Progenitor cell of endocrine pancreas (in vitro differentiated cells): Measurements from ENCODE around the gene CPN2. TPM values are rescaled to one million over a fixed set of nuclear protein-coding genes. Genes with fewer than 3 reads are reported as not detected.

Experiments
- DNase-seq: peaks from one replicate; pipeline ENCODE4 v3.0.0; 2021; ENCODE audit warnings: low spot score; ENCODE audit not compliant: unreplicated experiment
- H3K27ac Mint-ChIP-seq: 2 replicates; pipeline ENCODE4 v1.8.0; 2021; ENCODE audit warnings: mild to moderate bottlenecking, moderate library complexity, mixed read lengths
- H3K27me3 Mint-ChIP-seq: 2 replicates; pipeline ENCODE4 v1.8.0; 2021; ENCODE audit warnings: mixed read lengths
- H3K36me3 Mint-ChIP-seq: 2 replicates; pipeline ENCODE4 v1.8.0; 2022; ENCODE audit warnings: mixed read lengths; ENCODE audit not compliant: insufficient read depth
- H3K4me1 Mint-ChIP-seq: 2 replicates; pipeline ENCODE4 v1.8.0; 2021; ENCODE audit warnings: low read depth, mixed read lengths
- H3K4me3 Mint-ChIP-seq: 2 replicates; pipeline ENCODE4 v1.8.0; 2021; ENCODE audit warnings: low read depth, mild to moderate bottlenecking, moderate library complexity, mixed read lengths
- H3K9me3 Mint-ChIP-seq: 2 replicates; pipeline ENCODE4 v1.8.0; 2021; ENCODE audit warnings: low read depth, mixed read lengths
- total RNA-seq: library from RNA; stranded (reverse); gene quantifications from 2 replicates; pipeline ENCODE4 v1.2.1, GENCODE V29; 2021
- TF ChIP-seq, protein P1 (sequence below): fragments of 200-600 bp; sonication (generic); IDR thresholded peaks from one replicate; pipeline ENCODE4 v1.5.0; 2021; ENCODE audit warnings: antibody characterized with exemption, mild to moderate bottlenecking; ENCODE audit not compliant: unreplicated experiment

CPN2 gene
- total RNA-seq, 1 donor from 2014 or later: not detected

GRCh38 chr3:194373028-194373427 is 21.9 kb upstream of the CPN2 start:
- Mint-ChIP-seq H3K36me3 (no peaks in the 10 kb centered on the region), H3K4me3 (no peak overlapping the region), H3K9me3 (no peaks in the 10 kb centered on the region), H3K4me1 (peaks cover 1% of the 10 kb centered on the region), H3K27me3 (peaks cover 45% of the 10 kb centered on the region), H3K27ac (no peak overlapping the region)
- no peak for DNase-seq
- TF ChIP-seq, protein P1, sequence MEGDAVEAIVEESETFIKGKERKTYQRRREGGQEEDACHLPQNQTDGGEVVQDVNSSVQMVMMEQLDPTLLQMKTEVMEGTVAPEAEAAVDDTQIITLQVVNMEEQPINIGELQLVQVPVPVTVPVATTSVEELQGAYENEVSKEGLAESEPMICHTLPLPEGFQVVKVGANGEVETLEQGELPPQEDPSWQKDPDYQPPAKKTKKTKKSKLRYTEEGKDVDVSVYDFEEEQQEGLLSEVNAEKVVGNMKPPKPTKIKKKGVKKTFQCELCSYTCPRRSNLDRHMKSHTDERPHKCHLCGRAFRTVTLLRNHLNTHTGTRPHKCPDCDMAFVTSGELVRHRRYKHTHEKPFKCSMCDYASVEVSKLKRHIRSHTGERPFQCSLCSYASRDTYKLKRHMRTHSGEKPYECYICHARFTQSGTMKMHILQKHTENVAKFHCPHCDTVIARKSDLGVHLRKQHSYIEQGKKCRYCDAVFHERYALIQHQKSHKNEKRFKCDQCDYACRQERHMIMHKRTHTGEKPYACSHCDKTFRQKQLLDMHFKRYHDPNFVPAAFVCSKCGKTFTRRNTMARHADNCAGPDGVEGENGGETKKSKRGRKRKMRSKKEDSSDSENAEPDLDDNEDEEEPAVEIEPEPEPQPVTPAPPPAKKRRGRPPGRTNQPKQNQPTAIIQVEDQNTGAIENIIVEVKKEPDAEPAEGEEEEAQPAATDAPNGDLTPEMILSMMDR: no peak

- Mint-ChIP-seq H3K4me1 (peaks cover 1% of the 10 kb centered on the region), H3K27ac (no peak overlapping the region), H3K4me3 (no peak overlapping the region), H3K36me3 (no peaks in the 10 kb centered on the region), H3K9me3 (no peaks in the 10 kb centered on the region), H3K27me3 (peaks cover 50% of the 10 kb centered on the region)
- DNase-seq: no peak
- TF ChIP-seq, protein P1: no peak
These were observed 19.6 kb upstream of the CPN2 start for GRCh38 chr3:194370753-194371152.

DNA sequence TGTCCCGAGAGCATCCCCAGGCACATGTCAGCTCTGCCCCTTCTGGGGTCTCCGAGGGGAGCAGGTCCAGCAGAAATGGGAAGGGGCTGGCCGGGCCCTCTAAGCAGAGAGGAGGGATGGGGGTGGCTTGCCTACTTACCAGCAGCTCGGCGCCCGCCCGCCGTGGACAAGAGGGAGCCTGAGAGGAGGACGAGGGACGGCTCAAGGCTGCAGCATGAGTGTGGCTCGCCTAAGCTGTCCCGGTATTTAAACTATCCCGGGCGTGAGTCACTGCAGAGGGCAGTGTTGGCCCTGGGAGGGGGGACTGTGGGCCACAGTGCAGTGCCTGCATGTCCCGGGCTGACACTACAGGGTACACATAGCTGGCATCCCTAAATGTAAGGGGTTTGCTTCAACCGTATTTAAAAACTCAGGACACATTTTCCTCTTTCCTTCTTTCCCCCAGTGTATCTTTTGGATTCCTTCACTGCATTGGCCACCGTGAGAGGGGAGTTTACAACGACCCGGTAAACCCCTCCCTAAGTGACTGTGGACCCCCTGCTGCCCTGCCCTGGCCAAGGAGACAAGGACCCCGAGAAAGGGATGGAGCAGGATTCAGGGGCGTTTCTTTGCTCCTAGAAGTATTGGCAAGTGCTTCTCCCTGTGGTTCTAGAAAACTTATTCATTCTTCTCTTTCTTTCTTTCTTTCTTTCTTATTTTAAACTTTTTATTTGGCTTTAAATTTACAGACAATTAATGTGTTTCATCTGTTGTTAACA is 18.6 kb upstream of the CPN2 start, which contains the start of gene LRRC15:
Gene LRRC15, minus strand, starts transcription at position 222 of the 758 bp plus-strand sequence. CDS start 8,700 bp downstream, outside the sequence.
- TF ChIP-seq, protein P1: no peak
- H3K36me3 Mint-ChIP-seq: no peaks in the 10 kb centered on the region
- no peak for DNase-seq
- peaks cover 42% of the 10 kb centered on the region for H3K27me3 Mint-ChIP-seq
- H3K4me3 Mint-ChIP-seq: no peak within 1 kb of the TSS
- no peaks in the 10 kb centered on the region for H3K9me3 Mint-ChIP-seq
- H3K4me1 Mint-ChIP-seq: peaks cover 2% of the 10 kb centered on the region
- no peak within 1 kb of the TSS for H3K27ac Mint-ChIP-seq

DNA sequence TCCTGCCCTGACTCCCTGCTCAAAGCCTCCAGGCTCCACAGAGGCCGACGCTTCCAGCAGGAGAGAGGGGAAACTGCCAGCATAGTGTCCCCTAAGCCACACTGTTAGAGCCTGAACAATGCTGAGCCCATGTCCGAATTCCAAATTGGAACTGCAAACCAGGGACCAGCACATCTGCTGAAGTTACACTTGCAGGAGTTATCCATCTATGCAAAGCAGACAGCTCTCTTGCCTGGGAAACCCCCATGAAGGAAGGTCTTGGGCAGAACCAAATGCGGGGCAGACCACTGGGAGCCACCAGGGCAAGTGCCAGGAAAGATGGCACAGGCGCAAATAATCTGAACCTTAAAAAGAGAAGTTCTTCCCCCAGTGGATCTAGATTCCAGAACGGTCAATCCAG is 17.8 kb upstream of the CPN2 start:
- peaks cover 42% of the 10 kb centered on the region for H3K27me3 Mint-ChIP-seq
- no peak for DNase-seq
- H3K4me3 Mint-ChIP-seq: no peak overlapping the region
- TF ChIP-seq, protein P1: no peak
- H3K36me3 Mint-ChIP-seq: no peaks in the 10 kb centered on the region
- peaks cover 2% of the 10 kb centered on the region for H3K4me1 Mint-ChIP-seq
- H3K27ac Mint-ChIP-seq: no peak overlapping the region
- H3K9me3 Mint-ChIP-seq: no peaks in the 10 kb centered on the region

DNA sequence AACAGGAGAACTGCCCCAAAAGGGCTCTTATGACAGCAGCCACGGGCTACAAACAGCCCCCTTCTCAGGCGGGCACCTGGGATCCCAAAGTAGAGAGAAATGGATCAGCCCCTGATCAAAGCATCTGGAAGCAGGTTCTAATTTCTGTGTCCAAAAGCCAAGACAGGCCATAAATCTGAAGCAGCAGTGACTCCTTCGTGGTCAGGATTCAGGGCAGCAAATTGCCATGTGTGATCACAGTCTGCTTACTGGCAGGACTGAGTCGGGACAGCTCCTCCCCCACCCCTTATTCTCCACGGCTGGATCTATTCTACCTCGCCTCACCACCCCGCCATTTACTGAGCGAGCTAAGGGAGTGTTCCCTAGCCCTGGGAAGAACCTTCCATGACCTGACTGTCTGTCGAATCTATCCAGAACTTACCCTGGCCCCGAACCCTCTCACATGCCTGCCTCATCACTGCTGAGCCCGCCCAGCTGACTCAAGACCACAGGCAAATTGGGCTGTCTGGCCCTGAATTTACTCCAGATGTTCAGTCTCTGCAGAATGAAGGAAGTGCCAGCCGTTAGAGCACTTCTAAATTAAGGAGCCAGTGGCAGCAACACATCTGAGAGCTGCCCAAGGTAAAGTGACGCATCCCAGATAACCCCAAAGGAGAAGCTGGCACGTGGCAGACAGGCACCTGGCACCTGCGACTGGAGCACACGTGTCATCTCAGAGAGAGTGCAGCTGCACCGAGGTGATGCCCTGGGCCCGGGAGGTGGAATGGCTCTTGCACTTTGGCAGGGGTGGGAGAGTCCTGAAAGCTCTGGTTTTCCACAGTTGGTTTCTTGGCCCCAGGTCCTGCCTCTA is 17.1 kb upstream of the CPN2 start:
- Mint-ChIP-seq H3K4me3 (no peak overlapping the region), H3K9me3 (no peaks in the 10 kb centered on the region), H3K27ac (no peak overlapping the region), H3K27me3 (peaks cover 42% of the 10 kb centered on the region), H3K36me3 (no peaks in the 10 kb centered on the region), H3K4me1 (peaks cover 2% of the 10 kb centered on the region)
- DNase-seq: no peak
- TF ChIP-seq, protein P1: no peak
